HL-60/S4 treated with retinoic acid at 250 ng/mL for 4 days and 3 days (cell line): ENCODE data around the gene C20orf144.
"Not testable (repeated sequence)": the region's sequence is repeated elsewhere in the genome, so short reads cannot be mapped to it uniquely, and the experiment has no call there.

Source experiments
- in situ Hi-C: fragments of 300-500 bp; cut with MboI; formaldehyde crosslinking; loops from 2 replicates; pipeline ENCODE4 v1.7.0; 2022; ENCODE audit warnings: low sequenced_read_pairs

The C20orf144 gene

GRCh38 chr20:33662172-33662571 lies at the start of gene C20orf144:
Gene C20orf144 (plus strand): TSS chr20:33662327. CDS start chr20:33662346, 19 bp downstream.
- in situ Hi-C loops, result loop anchor here (10.0 kb wide), 1 partner anchor 207 kb away; no protein-coding TSS in a partner anchor

GRCh38 chr20:33621717-33622400 lies 40.3 kb upstream of the C20orf144 start:
- in situ Hi-C loops, result no loop called here

DNA sequence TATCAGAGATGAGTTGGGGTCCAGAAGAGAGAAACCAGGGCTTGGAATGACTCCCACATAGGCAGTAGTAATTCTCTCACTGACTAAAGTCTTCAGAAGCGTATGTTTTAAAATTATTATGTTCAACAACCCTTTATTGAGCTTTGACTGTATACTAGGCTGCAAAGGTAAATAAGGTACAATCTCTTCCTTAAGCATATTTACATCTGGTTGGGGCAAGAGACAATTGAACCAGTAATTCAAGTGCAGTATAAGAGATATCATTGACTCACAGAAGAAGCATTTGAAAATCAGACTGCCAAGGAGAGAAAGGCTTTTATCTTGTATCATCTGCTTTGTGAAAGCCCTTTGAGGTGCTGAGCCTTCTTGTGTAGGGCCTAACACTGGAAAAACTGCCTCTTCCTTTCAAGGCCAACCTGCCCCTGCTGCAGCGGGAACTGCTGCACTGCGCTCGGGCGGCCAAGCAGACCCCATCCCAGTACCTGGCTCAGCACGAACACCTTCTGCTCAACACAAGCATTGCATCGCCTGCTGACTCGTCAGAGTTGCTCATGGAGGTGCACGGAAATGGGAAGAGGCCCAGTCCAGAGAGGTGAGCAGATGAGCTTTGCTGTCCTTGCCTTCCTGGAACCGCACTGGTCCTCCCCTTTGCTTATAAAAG lies 39.3 kb upstream of the C20orf144 start:
- in situ Hi-C loops, result no loop called here

DNA sequence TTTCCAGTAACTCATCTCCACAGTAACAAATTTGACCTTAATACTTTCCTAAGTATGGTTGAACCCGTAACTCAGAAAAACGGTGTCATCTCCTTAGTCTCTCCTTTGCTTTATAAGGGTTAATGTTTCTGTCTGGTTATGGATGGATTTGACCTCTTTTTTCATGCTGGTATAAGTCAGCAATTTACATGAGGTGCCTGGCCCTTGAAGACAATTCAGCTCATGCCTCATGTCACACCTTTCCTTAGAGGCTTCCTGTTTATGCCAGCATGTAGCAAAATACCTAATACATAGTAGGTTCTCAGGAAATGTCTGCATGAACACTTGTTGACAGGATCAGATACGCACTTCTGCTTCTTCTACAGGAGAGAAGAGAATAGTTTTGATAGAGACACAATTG lies 37.7 kb upstream of the C20orf144 start:
- in situ Hi-C loops, result no loop called here

GRCh38 chr20:33626190-33626589 lies 35.9 kb upstream of the C20orf144 start:
- in situ Hi-C loops, result no loop called here

DNA sequence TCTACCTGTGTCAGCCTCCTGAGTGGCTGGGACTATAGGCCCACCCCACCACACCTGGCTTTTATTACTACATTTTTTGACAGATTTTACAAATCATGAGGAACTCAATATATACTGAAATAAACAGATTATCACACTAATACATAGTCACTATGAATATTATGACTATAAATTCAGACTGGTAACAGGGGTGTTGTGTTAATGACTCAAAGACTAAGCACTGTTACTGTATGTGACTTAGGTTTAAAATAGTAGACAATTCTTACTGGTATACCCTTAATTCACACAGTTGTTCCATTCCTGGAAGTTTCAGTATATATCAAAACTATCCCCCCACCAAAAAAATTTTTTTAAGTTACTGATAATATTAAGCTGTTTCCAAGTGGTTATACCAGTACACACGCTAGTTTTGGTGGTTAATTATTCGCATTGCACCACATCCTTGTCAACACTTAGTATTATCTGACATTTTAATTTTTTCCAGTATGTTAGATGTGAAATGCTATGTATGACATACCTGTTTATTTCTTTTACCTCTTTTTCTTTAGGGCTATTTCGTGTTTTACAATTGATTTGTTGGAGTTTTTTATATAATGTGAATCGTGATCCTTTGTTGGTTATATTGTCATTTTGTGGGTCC lies 34.4 kb upstream of the C20orf144 start:
- in situ Hi-C loops, result no loop called here

GRCh38 chr20:33629533-33629932 lies 32.6 kb upstream of the C20orf144 start:
- in situ Hi-C loops, result no loop called here

DNA sequence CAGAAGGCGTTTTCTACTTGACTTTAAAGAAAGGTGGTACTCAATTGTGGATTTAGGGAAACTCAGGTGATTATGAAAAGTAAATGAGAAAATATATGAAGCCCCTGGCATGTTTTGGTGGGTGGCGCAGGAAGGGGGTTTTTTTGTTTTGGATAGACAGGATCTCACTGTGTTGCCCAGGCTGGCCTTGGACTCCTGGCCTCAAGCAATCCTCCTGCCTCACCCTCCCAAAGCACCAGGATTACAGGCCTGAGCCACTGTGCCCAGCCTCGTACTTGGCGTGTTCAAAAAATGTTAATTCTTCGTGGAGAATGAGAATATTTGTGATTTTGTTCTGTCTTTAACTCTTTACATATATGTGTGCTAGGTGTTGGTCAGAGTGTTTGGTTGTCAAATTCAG lies 32.1 kb upstream of the C20orf144 start:
- in situ Hi-C loops, result no loop called here

DNA sequence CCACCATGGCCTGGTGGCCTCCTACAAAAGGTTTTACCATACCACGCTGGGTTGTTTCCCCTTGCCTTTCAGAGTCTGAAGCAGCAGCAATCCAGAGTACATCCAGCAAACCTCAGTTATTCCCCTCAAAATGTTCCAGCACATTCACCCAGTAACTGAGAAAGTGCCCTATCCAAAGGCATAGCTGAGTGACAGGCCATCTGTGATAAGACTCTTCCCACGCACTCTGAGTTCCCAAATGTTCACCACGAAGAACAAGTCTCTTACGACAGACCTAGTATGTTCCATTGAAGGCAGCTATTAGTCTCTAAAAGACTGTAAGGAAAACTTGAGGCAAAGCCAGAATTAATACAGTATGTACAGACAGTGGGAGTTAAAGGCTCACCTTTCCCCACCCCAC lies 31.6 kb upstream of the C20orf144 start:
- in situ Hi-C loops, result no loop called here

DNA sequence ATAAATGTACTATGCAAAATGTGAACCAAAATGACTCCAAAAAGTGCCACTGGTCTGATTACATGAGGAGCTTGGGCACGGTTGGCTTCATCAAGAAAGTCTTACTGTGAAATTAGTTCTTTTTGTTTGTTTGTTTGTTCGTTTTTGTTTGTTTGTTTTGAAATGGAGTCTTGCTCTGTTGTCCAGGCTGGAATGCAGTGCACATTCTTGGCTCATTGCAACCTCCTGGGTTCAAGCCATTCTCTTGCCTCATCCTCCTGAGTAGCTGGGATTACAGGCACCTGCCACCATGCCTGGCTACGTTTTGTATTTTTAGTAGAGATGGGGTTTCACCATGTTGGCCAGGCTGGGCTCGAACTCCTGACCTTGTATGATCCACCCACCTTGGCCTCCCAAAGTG lies 30.2 kb upstream of the C20orf144 start:
- in situ Hi-C loops, result not testable (repeated sequence)

DNA sequence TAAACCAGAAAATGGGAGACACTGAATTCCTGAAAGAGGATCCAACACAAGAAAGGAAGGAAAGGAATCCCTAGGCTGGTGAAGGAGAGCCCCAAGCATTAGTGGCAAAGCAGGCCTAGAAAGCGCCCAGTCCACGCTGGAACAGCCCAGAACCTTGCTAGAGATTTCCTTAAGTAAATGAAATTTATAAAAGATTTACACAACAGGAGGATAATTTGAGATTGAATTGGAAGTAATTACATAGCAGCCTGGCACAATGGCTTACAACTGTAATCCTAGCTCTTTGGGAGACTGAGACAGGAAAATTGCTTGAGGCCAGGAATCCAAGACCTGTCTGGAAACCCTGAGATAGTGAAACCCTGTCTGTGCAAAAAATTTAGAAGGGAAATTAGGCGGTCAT lies 26.8 kb upstream of the C20orf144 start:
- in situ Hi-C loops, result no loop called here

DNA sequence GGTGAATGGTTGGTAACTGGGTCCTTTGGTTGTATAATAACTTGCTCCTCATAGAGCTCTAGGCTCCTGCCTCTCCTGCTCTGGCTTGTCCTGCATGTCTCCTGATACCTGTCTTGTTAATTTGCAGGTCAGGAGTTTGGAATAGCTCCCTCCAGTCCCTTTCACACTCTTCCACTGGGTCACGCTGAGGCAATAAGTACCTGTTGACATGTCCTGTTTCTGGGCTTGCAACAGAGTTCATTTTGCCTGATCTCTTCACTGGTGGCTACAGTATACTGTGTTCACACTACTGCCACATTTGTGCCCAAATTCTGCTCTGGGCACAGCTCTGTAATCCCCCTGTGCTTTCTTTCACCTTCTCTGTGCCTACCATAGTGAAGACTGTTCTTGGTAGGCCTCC lies 25.4 kb upstream of the C20orf144 start:
- in situ Hi-C loops, result no loop called here

- in situ Hi-C loops, result no loop called here
Measured at GRCh38 chr20:33640287-33640686, 21.8 kb upstream of the C20orf144 start.

- in situ Hi-C loops, result no loop called here
Measured at GRCh38 chr20:33644313-33645071, 17.6 kb upstream of the C20orf144 start.

DNA sequence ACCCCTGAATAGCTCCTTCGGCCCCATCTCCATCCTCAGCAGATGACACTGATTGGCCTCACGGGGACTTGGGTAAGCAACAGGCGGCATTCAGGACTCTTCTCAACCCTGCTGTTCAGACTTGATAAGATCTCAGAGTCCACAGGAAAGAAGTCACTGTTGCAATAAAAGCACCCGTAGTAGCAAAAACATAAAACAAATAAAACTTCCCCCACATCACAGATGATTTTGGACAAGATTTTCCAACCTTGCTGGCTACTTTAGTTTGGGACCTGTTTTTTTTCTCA lies 17.1 kb upstream of the C20orf144 start:
- in situ Hi-C loops, result no loop called here

DNA sequence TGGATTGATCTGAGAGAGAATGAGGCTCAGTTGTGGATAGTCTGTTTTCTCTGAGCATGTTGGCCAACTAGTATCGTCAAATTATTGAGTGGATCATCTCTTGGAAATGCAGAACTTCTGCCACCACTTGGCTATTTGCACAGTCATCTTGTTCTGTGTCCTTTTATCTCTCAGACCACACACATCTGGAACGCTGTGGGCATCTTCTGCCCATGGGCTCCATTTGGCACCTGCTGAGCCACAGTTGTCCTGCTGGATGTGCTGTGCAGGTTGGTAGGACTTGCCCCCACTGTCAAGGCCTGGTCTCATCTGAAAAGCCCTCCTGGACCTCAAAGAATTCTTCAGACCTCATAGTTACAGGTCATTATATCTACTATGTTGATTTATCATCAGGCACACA lies 16.7 kb upstream of the C20orf144 start:
- in situ Hi-C loops, result no loop called here

GRCh38 chr20:33646191-33646590 lies 15.9 kb upstream of the C20orf144 start:
- in situ Hi-C loops, result no loop called here

GRCh38 chr20:33646959-33647602 lies 15.0 kb upstream of the C20orf144 start:
- in situ Hi-C loops, result not testable (repeated sequence)

- in situ Hi-C loops, result no loop called here
Measured at GRCh38 chr20:33647603-33648395, 14.3 kb upstream of the C20orf144 start.

DNA sequence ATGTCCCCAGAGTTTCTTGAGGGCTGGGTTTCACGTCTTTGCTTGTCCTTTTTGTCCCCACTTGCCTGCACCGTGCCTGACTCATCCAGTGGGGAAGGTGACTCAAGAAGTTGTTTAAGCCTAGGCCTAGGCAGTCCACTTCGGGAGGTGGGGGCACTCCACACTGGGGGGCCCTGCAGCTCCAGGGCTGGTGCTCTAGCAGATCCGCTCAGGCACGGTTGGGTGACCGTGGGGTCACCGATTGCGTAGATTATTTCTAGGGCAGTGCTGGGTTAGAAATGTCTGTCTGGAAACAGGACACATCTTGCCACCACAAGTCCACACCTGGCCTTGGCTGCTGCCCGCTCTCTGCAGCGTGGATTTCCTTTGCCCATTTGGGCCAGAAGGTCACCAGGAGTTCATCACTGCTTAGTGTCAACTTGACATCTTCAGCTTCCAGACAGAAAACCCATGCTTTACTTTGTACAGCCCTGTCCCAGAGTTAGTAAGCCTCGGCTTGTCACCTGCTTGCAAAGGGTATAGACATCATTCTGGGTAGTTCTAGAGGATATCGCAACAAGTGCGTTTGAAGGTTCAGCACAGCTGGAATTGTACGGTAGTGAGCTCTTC lies 13.6 kb upstream of the C20orf144 start:
- in situ Hi-C loops, result no loop called here
